Mucosa of stomach (tissue), 1 donor: Measurements from ENCODE around the gene TBC1D14.
"Not testable (repeated sequence)": the region's sequence is repeated elsewhere in the genome, so short reads cannot be mapped to it uniquely, and the experiment has no call there.

Source experiments
- H3K27me3 ChIP-seq: one replicate; pipeline ENCODE4 v1.7.0; 2013; ENCODE audit warnings: mild to moderate bottlenecking, low read length; ENCODE audit not compliant: control insufficient read depth, insufficient read depth
- H3K36me3 ChIP-seq: one replicate; pipeline ENCODE4 v1.7.0; 2013; ENCODE audit warnings: low read length; ENCODE audit not compliant: control insufficient read depth, insufficient read depth
- H3K4me1 ChIP-seq: one replicate; pipeline ENCODE4 v1.7.0; 2013; ENCODE audit warnings: mild to moderate bottlenecking, low read length; ENCODE audit not compliant: control insufficient read depth, insufficient read depth
- H3K4me3 ChIP-seq: one replicate; pipeline ENCODE4 v1.7.0; 2013; ENCODE audit warnings: low read length
- H3K9ac ChIP-seq: one replicate; pipeline ENCODE4 v1.7.0; 2013; ENCODE audit warnings: mild to moderate bottlenecking, low read length, moderate library complexity
- H3K9me3 ChIP-seq: one replicate; pipeline ENCODE4 v1.7.0; 2013; ENCODE audit warnings: mild to moderate bottlenecking, low read length, moderate library complexity; ENCODE audit not compliant: control insufficient read depth
- donor health status: Pancreatic carcinoma.

TBC1D14 gene

GRCh38 chr4:6906486-6906885 lies 3.1 kb upstream of the TBC1D14 start:
- H3K9ac ChIP-seq, H3K4me3 ChIP-seq: not testable (repeated sequence)

GRCh38 chr4:6907658-6908191 lies 1.9 kb upstream of the TBC1D14 start:
- Histone ChIP-seq H3K9ac (peak overlapping the region; percentile 23), H3K4me3 (no peak overlapping the region), H3K4me1 (peaks cover 25% of the 10 kb centered on the region), H3K9me3 (no peaks in the 10 kb centered on the region), H3K36me3 (no peaks in the 10 kb centered on the region), H3K27me3 (peaks cover 14% of the 10 kb centered on the region)

More at GRCh38 chr4:6906486-6906885, 3.1 kb upstream of the TBC1D14 start:
- Histone ChIP-seq H3K4me1 (peaks cover 25% of the 10 kb centered on the region), H3K27me3 (peaks cover 14% of the 10 kb centered on the region)
- not testable (repeated sequence) for H3K36me3 ChIP-seq, H3K9me3 ChIP-seq

GRCh38 chr4:6908432-6909112 lies 1.1 kb upstream of the TBC1D14 start:
- Histone ChIP-seq H3K4me3 (peak overlapping the region; percentile 17), H3K9me3 (no peaks in the 10 kb centered on the region), H3K9ac (peak overlapping the region; percentile 92), H3K27me3 (peaks cover 14% of the 10 kb centered on the region), H3K4me1 (peaks cover 25% of the 10 kb centered on the region), H3K36me3 (no peaks in the 10 kb centered on the region)

GRCh38 chr4:6909970-6910339 lies 329 bp downstream of the TBC1D14 start:
- H3K9ac ChIP-seq, result peak overlapping the region; percentile 85
- H3K4me3 ChIP-seq, result peak overlapping the region; percentile 64
- no peaks in the 10 kb centered on the region for H3K36me3 ChIP-seq
- peaks cover 14% of the 10 kb centered on the region for H3K27me3 ChIP-seq
- H3K4me1 ChIP-seq, result peaks cover 25% of the 10 kb centered on the region
- H3K9me3 ChIP-seq, result no peaks in the 10 kb centered on the region

GRCh38 chr4:6910340-6910959 lies 824 bp downstream of the TBC1D14 start:
- peaks cover 28% of the 10 kb centered on the region for H3K4me1 ChIP-seq
- H3K9me3 ChIP-seq, result no peaks in the 10 kb centered on the region
- peak overlapping the region; percentile 64 for H3K4me3 ChIP-seq
- peak overlapping the region; percentile 85 for H3K9ac ChIP-seq
- H3K27me3 ChIP-seq, result peaks cover 14% of the 10 kb centered on the region
- no peaks in the 10 kb centered on the region for H3K36me3 ChIP-seq

DNA sequence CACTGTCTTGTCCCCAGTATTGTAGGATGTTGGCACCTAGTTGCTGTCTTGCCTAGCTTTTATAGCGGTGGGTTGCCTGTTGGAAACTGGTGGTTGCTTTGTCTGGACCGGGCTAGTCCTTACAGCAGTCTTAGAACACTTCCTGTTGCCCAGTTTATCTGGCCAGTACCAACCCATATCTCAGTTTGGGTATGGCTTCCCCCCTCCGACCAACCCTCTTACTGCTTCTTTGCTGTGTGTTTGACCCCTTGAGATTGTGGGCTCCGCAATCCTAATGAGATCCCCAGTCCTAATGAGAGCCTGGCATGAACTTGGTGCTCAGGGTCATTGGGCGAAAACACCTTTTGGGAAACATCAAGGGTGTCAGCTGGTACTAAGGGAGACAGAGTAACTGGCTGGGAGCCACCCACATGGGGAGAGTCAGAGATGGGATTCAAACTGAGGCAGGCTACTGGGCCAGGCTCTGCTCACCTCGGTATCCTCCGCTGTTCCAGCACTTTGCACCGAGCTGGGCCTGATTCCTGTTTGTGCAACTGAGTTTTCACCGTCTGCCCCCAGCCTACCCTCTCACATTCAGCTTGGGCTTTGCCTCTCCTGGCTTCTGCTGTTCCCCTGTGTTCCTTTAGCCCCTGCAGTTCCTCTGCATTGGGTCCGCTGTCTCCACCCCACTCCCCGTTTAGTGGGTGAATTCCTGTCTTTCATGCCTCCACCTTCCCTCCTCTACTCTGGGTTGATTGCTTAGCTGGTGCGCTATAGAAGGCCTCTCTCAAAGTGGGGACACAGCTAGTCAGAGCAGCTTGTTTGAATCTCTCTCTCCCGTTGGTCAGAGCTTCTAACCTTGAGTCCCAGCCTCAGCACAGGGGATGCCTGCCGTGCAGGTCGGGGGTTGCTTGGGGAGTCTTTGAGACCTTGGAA lies 1.6 kb downstream of the TBC1D14 start:
- Histone ChIP-seq H3K9ac (peak overlapping the region; percentile 85), H3K4me1 (peaks cover 34% of the 10 kb centered on the region), H3K4me3 (peak overlapping the region; percentile 64), H3K36me3 (no peaks in the 10 kb centered on the region), H3K27me3 (peaks cover 14% of the 10 kb centered on the region), H3K9me3 (no peaks in the 10 kb centered on the region)

DNA sequence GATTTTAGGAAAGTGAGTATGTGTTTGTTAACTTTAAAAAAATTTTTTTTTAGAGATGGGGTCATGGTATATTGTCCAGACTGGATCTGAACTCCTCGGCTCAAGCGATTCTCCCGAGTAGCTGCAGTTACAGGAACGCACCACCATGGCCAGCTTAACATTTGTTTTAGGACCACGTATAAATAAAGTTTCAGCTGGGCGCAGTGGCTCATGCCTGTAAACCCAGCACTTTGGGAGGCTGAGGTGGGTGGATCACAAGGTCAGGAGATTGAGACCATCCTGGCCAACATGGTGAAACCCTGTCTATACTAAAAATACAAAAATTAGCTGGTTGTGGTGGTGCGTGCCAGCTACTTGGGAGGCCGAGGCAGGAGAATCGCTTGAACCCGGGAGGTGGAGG lies 2.3 kb downstream of the TBC1D14 start:
- H3K9me3 ChIP-seq, H3K9ac ChIP-seq, H3K4me3 ChIP-seq, H3K36me3 ChIP-seq: not testable (repeated sequence)
- Histone ChIP-seq H3K27me3 (peaks cover 13% of the 10 kb centered on the region), H3K4me1 (peaks cover 41% of the 10 kb centered on the region)

- H3K9ac ChIP-seq, result no peak overlapping the region
- peaks cover 8% of the 10 kb centered on the region for H3K27me3 ChIP-seq
- H3K4me3 ChIP-seq, result no peak overlapping the region
- no peaks in the 10 kb centered on the region for H3K9me3 ChIP-seq
- peaks cover 46% of the 10 kb centered on the region for H3K4me1 ChIP-seq
- no peaks in the 10 kb centered on the region for H3K36me3 ChIP-seq
These were observed 2.8 kb downstream of the TBC1D14 start for GRCh38 chr4:6912441-6912840.

GRCh38 chr4:6913350-6913905 lies 3.8 kb downstream of the TBC1D14 start:
- H3K36me3 ChIP-seq, result no peaks in the 10 kb centered on the region
- no peak overlapping the region for H3K4me3 ChIP-seq
- H3K27me3 ChIP-seq, result peaks cover 3% of the 10 kb centered on the region
- no peak overlapping the region for H3K9ac ChIP-seq
- H3K4me1 ChIP-seq, result peaks cover 46% of the 10 kb centered on the region
- no peaks in the 10 kb centered on the region for H3K9me3 ChIP-seq

DNA sequence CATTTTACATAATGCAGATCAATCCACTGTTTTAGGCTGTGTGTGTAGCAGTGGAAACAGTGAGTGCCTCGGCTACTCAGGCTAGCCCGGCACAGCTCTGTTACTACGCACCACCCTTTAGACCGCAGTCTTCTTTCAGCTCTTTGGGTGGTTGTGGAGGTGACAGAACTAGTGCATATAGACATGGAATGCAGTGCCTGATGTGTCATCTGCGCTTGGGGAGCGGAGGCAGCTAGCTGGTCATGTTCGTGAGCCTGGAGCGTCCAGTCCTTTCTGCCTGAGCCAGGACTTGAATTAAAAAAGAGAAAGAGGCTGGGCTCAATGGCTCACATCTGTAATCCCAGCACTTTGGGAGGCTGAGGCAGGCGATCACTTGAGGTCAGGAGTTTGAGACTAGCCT lies 4.8 kb downstream of the TBC1D14 start:
- H3K27me3 ChIP-seq, result peaks cover 3% of the 10 kb centered on the region
- no peaks in the 10 kb centered on the region for H3K9me3 ChIP-seq
- H3K9ac ChIP-seq, result no peak overlapping the region
- H3K36me3 ChIP-seq, result no peaks in the 10 kb centered on the region
- H3K4me1 ChIP-seq, result peaks cover 46% of the 10 kb centered on the region
- H3K4me3 ChIP-seq, result no peak overlapping the region

DNA sequence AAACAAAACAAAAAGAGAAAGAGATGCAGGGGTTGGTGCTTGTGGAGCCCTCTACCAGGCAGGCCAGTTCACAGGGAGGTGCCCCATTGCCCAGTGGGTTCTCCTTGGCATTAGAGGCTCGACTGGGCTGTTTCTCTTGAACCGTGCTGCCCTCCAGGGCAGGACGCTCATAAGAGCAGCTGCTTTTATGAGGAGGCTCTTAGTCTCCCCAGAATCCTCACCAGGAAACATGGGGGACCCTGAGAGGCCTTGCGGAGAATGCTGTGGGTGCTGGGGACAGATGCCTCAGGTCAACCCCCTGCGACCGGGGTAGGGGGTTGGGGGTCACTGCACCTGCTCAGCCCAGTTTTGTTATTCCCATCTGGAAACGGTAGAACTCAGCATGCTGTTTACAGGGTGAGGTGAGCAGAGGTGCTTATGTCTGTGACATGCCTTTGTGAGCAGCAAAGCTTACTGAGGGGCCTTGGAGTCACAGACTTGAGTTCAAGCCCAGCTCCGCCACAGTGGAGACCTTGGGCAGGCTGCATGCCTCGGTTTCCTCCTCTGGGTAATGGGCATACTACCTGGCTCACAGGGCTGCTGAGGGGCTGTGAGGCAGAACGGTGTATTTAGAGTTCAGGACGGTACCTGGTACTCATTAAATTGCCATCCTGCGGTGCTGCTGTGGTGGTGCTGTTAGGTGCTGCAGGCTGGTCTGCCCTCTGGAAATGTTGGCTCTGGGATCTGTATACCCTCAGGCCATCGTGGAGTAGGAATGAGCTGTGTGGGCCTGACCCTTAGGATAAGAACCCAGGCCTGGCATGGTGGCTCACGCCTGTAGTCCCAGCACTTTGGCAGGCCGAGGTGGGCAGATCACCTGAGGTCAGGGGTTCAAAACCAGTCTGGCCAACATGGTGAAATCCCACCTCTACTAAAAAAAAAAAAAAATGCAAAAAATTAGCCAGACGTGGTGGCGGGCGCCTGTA lies 5.7 kb downstream of the TBC1D14 start:
- Histone ChIP-seq H3K36me3 (no peaks in the 10 kb centered on the region), H3K27me3 (peaks cover 3% of the 10 kb centered on the region), H3K4me1 (peaks cover 47% of the 10 kb centered on the region), H3K4me3 (no peak overlapping the region), H3K9ac (no peak overlapping the region), H3K9me3 (no peaks in the 10 kb centered on the region)
